Loucy (cell line): ENCODE results near the gene NCOR1.

Source experiments
- CTCF ChIP-seq: fragments of 200-600 bp; sonication (generic); conservative IDR thresholded peaks from 2 replicates; pipeline ENCODE4 v1.5.1; 2014; ENCODE audit warnings: mild to moderate bottlenecking, antibody characterized with exemption, low read length
- EZH2phosphoT487 ChIP-seq: fragments of 200-600 bp; IDR thresholded peaks from 2 replicates; pipeline ENCODE4 v1.6.1; 2018; ENCODE audit warnings: antibody characterized with exemption, mild to moderate bottlenecking, moderate library complexity, borderline replicate concordance

GRCh38 chr17:16197276-16197675 is 18.1 kb downstream of the NCOR1 start:
- TF ChIP-seq CTCF (no peak), EZH2phosphoT487 (no peak)
